ENCODE measurements around the gene MID1. TPM values are rescaled to one million over a fixed set of nuclear protein-coding genes. Genes with fewer than 3 reads are reported as not detected.

Gene MID1
- polyA plus RNA-seq, 3 donors: 0.05 to 0.10 TPM; not detected in 1

DNA sequence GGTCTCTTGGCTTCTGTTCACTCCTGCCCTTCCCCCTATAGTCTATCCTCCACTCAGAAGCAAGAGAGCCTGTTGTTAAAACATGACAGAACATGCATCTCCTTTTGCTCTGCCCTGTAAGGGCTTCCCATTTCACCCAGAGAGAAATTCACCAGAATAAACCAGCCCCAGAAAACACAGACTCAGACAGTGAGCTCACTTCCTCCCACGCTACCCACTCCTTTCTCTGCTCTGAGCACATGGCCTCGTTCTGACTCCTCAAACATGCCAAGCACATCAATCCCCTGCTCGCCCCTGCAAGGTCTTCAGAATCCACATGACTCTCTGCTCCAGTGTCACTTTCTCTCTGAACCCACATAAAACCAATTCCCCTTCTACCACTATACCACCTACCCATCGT, 50.4 kb downstream of the MID1 start:
- Histone ChIP-seq H2AFZ (ENCODE audit: insufficient read depth, low read depth, low read length, poor library complexity, severe bottlenecking) (no peak overlapping the region), H3K9me3 (replicated peaks in 1 of 2; ENCODE audit: control insufficient read depth in 1 of 2, insufficient read depth in 1 of 2, low read length in 2 of 2) (no peaks in the 10 kb centered on the region), H3K79me2 (ENCODE audit: insufficient read depth, low read length) (no peaks in the 10 kb centered on the region), H3K27me3 (ENCODE audit: control insufficient read depth in 2 of 2, insufficient read depth in 2 of 2, low read length in 2 of 2) (no peaks in the 10 kb centered on the region), H3K27ac (ENCODE audit: low read depth in 1 of 2, low read length in 2 of 2) (no peak overlapping the region), H3K9ac (ENCODE audit: insufficient read depth, low read length, poor library complexity, severe bottlenecking) (no peak overlapping the region), H4K20me1 (ENCODE audit: insufficient read depth, low read length) (no peaks in the 10 kb centered on the region), H3K4me1 (ENCODE audit: control insufficient read depth in 1 of 2, insufficient read depth in 2 of 2, low read length in 2 of 2) (no peaks in the 10 kb centered on the region), H3K36me3 (replicated peaks in 1 of 2; ENCODE audit: control insufficient read depth in 1 of 2, insufficient read depth in 2 of 2, low read length in 2 of 2) (no peaks in the 10 kb centered on the region), H3K4me3 (replicated peaks in 1 of 3; ENCODE audit: low read depth in 2 of 3, low read length in 3 of 3) (no peak overlapping the region), H3K4me2 (replicated peaks; ENCODE audit: extremely low read depth, low read length, poor library complexity, severe bottlenecking) (no peak overlapping the region)
- DNase-seq: no peak
- Mint-ChIP-seq H3K4me3 (no peak overlapping the region), H3K27ac (no peak overlapping the region), H3K4me1 (no peaks in the 10 kb centered on the region), H3K36me3 (no peaks in the 10 kb centered on the region), H3K27me3 (ENCODE audit: low read depth in 3 of 3) (peaks cover 0 to 2% (median 0%) of the 10 kb centered on the region in 3 donors), H3K9me3 (peaks cover 0 to 4% (median 1%) of the 10 kb centered on the region in 7 donors)
- WGBS (ENCODE audit: insufficient coverage): 67% methylated on average over 1 of the region's 4 CpGs
- TF ChIP-seq, protein P1, sequence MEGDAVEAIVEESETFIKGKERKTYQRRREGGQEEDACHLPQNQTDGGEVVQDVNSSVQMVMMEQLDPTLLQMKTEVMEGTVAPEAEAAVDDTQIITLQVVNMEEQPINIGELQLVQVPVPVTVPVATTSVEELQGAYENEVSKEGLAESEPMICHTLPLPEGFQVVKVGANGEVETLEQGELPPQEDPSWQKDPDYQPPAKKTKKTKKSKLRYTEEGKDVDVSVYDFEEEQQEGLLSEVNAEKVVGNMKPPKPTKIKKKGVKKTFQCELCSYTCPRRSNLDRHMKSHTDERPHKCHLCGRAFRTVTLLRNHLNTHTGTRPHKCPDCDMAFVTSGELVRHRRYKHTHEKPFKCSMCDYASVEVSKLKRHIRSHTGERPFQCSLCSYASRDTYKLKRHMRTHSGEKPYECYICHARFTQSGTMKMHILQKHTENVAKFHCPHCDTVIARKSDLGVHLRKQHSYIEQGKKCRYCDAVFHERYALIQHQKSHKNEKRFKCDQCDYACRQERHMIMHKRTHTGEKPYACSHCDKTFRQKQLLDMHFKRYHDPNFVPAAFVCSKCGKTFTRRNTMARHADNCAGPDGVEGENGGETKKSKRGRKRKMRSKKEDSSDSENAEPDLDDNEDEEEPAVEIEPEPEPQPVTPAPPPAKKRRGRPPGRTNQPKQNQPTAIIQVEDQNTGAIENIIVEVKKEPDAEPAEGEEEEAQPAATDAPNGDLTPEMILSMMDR (IDR thresholded peaks at IDR 0.05): no peak
- intact Hi-C loops (cut with micrococcal nuclease): no loop called here

DNA sequence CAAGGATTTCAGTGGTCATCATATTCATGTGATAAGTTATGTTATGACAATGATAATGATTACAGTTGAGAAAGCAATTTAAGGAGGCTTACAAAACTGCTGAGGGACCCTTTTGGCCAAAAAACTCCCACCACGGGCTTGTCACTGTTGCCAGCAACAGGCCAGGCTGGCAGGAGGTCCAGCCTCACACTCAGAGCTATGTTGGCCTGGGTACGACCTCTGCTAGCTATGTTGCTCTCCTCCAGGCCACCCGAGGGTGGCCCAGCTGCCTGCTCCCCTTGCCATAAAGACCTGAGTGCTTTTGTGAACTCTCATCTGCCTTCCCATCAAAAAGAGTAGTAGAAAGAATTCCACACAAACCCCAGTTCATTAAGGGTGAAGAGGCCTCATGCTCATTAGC, 52.0 kb downstream of the MID1 start:
- Histone ChIP-seq H3K4me3 (replicated peaks in 1 of 3; ENCODE audit: low read depth in 2 of 3, low read length in 3 of 3) (no peak overlapping the region), H3K27ac (ENCODE audit: low read depth in 1 of 2, low read length in 2 of 2) (no peak overlapping the region), H3K9me3 (replicated peaks in 1 of 2; ENCODE audit: control insufficient read depth in 1 of 2, insufficient read depth in 1 of 2, low read length in 2 of 2) (no peaks in the 10 kb centered on the region), H3K36me3 (replicated peaks in 1 of 2; ENCODE audit: control insufficient read depth in 1 of 2, insufficient read depth in 2 of 2, low read length in 2 of 2) (no peaks in the 10 kb centered on the region), H4K20me1 (ENCODE audit: insufficient read depth, low read length) (no peaks in the 10 kb centered on the region), H3K79me2 (ENCODE audit: insufficient read depth, low read length) (no peaks in the 10 kb centered on the region), H2AFZ (ENCODE audit: insufficient read depth, low read depth, low read length, poor library complexity, severe bottlenecking) (no peak overlapping the region), H3K27me3 (ENCODE audit: control insufficient read depth in 2 of 2, insufficient read depth in 2 of 2, low read length in 2 of 2) (no peaks in the 10 kb centered on the region), H3K9ac (ENCODE audit: insufficient read depth, low read length, poor library complexity, severe bottlenecking) (no peak overlapping the region), H3K4me1 (ENCODE audit: control insufficient read depth in 1 of 2, insufficient read depth in 2 of 2, low read length in 2 of 2) (no peaks in the 10 kb centered on the region), H3K4me2 (replicated peaks; ENCODE audit: extremely low read depth, low read length, poor library complexity, severe bottlenecking) (no peak overlapping the region)
- peaks cover 0 to 4% (median 0%) of the 10 kb centered on the region in 7 donors for H3K9me3 Mint-ChIP-seq
- TF ChIP-seq, protein P1 (IDR thresholded peaks at IDR 0.05): no peak
- no peaks in the 10 kb centered on the region for H3K36me3 Mint-ChIP-seq
- H3K27ac Mint-ChIP-seq: no peak overlapping the region
- intact Hi-C loops (cut with micrococcal nuclease): no loop called here
- peaks cover 0 to 2% (median 0%) of the 10 kb centered on the region in 3 donors for H3K27me3 Mint-ChIP-seq (ENCODE audit: low read depth in 3 of 3)
- H3K4me1 Mint-ChIP-seq: no peaks in the 10 kb centered on the region
- H3K4me3 Mint-ChIP-seq: no peak overlapping the region
- WGBS (ENCODE audit: insufficient coverage): 80% methylated on average over 1 of the region's 3 CpGs
- no peak for DNase-seq
